ENCODE data around the gene CD37.
"Not testable (repeated sequence)": the region's sequence is repeated elsewhere in the genome, so short reads cannot be mapped to it uniquely, and the experiment has no call there.

The CD37 gene

DNA sequence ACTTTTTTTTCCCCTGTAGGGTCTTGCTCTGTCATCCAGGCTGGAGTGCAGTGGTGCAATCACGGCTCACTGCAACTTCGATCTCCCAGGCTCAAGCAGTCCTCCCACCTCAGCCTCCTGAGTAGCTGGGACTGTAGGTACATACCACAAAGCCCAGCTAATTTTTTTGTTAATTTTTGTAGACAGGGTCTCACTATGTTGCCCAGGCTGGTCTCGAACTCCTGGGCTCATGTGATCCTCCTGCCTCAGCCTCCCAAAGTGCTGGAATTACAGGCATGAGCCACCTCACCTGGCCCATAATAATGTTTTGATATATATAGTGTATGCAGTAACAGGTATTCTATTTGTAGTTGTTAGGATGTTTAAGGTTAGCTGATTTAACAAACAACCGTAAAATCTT lies 4.0 kb upstream of the CD37 start:
- not testable (repeated sequence) for DNase-seq

DNA sequence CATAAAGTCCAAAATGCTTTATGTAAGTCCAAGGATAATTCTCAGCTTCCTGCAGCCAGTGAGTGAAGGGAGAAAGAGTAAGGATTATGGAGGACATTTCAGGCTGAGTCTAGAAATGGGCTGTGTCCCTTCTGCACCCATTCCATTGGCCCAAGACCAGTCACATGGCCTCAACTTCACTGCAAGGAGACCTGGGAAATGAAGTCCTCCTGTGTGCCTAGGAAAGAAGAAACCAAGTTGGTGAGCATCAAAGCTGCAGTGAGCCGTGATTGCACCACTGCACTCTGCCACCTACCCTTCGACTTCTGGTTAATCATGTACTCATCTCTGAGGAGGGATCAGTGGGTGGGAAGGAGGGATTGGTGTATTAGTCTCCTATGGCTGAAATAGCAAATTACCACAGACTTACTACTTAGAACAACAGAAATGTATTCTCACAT lies 3.6 kb upstream of the CD37 start:
- peak in 2 of 3 experiments; percentile 5 to 29 for DNase-seq

DNA sequence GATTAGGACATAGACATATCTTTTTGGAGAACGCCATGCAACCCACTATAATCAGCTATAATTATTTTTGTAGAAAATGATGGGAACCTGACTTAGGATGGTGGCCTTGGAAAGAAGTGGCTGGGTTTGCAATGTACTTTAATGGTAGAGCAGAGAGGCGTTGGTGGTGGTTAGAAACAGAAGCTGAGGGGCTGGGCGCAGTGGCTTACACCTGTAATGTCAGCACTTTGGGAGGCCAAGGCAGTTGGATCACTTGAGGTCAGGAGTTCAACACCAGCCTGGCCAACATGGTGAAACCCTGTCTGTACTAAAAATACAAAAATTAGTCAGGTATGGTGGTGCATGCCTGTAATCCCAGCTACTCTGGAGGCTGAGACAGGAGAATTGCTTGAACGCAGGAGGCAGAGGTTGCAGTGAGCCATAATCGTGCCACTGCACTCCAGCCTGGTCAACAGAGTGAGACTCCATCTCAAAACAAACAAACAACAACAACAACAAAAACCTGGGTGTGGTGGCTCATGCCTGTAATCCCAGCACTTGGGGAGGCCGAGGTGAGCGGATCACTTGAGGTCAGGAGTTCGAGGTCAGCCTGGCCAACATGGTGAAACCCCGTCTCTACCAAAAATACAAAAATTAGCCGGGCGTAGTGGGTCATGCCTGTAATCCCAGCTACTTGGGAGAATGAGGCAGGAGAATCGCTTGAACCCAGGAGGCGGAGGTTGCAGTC lies 2.4 kb upstream of the CD37 start:
- DNase-seq, result not testable (repeated sequence)

DNA sequence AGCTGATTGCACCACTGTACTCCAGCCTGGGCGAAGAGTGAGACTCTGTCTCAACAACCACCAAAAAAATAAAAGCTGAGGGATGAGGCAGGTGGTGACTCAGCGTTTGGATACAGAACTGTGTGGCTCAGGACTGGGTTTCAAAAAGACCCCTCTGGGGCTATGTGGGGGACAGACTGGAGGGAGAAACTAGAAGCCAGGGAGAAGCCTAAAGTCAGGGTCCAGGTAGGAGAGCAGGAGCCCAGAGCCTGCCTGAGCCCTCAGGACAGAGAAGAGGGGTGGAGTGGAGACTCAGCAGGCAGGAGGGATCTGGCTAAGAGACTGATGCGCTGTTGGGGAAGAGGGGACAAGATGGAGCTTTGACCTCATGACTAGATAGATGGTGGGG lies 1.8 kb upstream of the CD37 start:
- DNase-seq, result no peak

DNA sequence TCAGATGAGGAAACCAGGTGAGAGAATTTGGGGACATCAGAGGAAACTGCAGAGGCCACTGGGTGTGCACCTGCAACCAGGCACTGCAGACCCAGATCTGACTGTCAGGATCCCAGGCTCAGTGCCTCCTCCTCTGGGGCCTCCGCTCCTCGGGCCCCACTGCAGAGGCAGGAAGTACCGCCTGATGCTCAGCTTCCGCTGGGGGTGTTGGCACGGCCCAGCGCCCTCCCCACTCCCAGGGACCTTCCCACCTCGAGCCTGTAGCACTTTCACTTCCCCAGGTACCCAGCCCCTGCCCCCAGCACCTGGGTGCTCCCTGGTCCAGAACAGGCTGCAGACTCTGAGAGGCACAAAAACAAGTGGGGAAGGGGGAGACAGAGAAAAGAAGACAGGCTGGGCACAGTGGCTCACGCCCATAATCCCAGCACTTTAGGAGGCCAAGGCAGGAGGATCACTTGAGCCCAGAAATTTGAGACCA lies 1.4 kb upstream of the CD37 start:
- no peak for DNase-seq

DNA sequence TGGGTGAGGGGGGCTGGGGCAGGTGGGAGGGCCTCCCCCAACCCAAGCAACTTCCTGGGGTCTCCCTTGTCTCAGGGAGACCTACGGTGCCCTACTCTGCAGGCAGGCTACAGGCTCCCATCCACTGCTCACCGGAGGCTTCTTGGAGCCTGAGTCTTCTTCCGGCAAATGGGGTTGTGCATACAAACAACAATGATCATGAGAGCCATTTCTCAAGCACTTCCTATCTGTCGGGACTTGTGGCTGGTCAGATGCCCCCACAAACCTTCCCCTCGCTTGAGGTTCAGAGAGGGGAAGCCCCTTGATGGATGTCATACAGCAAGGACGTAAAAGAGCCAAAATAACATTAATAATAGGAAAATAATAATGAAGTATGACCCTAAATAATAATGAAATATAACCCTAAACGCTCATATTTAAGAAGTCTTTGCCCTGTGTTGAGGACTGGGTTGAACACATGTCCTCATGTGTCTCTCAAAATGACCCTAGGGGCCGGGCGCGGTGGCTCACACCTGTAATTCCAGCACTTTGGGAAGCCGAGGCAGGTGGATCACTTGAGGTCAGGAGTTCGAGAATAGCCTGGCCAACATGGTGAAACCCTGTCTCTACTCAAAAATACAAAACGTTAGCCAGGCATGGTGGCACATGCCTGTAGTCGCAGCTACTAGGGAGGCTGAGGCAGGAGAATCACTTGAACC lies 727 bp downstream of the CD37 start:
- no peak for DNase-seq

DNA sequence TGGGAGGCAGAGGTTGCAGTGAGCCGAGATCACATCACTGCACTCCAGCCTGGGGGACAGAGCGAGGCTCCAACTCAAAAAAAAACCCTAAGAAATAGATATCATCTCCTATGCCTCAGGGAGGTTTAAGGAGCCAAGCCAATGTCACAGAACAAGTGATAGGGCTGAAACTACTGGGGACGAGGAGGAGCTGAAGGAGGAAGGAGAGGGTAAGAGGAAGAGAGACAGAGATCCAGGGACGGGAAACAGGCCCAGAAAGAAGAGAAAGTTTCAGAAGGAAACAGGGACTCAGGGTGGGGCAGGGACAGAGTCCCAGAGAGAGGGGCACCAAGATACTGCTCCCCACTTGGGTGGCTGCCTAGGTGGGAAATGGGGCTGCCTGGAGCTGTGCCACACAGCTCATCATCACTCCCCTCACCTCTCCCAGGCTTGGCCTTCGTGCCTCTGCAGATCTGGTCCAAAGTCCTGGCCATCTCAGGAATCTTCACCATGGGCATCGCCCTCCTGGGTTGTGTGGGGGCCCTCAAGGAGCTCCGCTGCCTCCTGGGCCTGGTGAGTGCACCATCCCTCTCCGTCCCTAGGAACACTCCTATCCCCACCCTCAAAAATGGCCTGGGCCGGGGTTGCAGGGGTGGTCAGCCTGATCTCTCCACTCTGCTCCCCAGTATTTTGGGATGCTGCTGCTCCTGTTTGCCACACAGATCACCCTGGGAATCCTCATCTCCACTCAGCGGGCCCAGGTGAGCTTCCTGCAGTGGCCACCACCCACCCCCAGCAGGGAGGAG lies 1.5 kb downstream of the CD37 start:
- no peak for DNase-seq

DNA sequence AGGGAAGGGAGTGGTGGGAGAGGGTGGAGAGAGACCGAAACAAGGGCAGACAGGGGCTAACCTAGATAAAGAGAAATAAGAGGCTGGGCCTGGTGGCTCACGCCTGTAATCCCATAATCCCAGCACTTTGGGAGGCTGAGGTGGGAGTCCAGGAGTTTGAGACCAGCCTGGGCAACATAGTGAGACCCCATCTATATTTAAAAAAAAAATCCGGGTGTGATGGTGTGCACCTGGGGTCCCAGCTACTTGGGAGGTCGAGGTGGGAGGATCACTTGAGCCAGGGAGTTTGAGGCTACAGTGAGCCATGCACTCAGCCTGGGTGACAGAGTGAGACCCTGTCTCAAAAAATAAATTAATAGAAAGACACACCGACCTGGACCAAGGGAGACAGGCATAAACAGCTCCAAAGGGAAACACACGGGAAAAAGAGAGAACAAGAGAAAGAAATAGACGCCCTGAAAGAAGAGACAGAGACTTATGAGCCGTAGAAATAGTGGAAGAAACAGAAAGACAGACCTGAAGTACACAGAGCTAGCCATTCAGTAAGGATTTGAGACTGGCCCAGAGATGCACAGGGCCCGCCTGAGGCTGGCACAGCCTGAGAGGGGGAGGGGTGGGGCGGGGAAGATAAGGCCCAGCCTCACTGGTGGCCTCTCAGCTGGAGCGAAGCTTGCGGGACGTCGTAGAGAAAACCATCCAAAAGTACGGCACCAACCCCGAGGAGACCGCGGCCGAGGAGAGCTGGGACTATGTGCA lies 2.2 kb downstream of the CD37 start:
- no peak for DNase-seq

DNA sequence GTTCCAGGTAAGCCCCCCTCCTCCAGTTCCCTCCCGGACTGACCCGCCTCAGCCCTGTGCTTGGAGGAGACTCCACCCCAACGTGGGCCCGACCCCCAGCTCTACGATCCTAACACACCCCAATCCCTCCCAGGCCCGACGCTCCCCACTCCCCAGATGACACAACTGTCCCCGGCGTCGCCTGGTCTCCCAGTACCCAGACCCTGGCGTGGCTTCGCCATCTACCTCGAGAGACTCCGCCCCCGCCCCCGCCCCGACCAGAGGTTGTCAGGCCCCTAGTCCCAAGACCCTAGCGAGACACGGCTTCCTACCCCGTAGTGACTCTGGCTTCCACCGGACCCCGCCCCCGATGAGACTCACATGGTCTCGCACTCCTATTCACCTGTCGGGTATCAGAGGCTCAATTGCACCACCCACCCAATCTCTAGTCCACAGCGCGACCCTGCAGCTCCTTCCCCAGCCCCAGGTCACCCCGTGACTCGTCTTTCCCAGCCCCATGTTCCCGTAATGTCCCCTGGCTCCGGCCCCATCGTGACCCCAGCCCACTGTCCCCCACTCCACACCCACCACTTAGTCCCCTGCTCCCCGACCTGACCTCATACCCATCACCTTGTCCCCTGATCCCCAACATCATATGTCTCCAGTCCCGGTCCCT lies 2.9 kb downstream of the CD37 start:
- no peak for DNase-seq

DNA sequence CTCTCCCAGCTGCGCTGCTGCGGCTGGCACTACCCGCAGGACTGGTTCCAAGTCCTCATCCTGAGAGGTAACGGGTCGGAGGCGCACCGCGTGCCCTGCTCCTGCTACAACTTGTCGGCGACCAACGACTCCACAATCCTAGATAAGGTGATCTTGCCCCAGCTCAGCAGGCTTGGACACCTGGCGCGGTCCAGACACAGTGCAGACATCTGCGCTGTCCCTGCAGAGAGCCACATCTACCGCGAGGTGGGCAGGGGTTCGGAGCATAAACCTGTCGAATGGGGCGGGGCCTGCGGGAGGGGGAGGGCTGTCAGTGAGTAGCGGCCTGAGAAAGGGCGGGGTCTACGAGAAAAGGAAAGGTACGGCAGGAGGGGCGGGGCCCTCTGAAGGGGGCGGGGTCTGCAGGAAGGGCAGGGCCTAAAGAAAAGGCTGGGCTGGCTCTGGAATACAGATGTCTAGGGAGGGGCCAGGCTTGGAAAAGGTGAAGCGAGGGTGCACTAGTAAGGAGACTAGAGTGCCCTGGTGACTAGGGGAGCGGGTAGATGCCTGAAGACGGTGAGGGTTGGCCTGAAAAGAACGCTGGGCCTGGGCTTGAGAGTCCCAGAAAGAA lies 3.6 kb downstream of the CD37 start:
- DNase-seq, result peak in 1 of 3 experiments; percentile 83

DNA sequence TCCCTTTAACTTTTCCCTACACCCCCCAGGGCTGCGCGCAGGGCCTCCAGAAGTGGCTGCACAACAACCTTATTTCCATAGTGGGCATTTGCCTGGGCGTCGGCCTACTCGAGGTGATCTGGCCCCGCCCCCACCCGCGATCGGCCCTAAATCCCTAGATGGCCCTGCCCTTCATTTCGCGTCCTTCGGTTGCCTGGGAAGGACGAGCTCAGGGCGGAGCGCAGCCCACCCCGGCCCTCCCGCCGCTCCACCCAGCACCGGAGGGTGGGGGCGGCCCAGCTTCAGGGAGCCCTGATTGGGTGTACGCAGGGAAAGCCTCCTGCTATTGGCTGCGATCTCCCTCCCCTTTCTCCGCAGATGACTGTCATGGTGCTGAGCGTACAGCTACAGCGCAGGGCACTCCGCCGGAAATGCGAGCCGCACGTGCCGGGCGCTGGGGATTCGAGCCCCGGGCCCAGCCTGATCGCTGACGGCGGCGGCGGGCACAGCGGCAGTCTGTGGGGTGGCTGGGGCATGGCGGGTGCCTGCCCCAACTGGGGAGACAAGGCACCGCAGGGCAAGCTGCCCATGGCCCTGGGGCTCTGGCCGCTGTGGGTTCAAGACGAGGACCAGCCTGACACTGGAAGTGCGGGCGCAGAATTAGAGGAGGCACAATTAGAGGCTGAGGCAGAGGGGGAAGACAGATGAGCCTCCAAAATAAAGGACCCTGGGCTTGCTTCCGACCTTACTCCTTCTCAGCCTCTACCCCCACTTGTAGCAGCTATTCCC lies 4.3 kb downstream of the CD37 start:
- DNase-seq, result peak in 1 of 3 experiments; percentile 81

DNA sequence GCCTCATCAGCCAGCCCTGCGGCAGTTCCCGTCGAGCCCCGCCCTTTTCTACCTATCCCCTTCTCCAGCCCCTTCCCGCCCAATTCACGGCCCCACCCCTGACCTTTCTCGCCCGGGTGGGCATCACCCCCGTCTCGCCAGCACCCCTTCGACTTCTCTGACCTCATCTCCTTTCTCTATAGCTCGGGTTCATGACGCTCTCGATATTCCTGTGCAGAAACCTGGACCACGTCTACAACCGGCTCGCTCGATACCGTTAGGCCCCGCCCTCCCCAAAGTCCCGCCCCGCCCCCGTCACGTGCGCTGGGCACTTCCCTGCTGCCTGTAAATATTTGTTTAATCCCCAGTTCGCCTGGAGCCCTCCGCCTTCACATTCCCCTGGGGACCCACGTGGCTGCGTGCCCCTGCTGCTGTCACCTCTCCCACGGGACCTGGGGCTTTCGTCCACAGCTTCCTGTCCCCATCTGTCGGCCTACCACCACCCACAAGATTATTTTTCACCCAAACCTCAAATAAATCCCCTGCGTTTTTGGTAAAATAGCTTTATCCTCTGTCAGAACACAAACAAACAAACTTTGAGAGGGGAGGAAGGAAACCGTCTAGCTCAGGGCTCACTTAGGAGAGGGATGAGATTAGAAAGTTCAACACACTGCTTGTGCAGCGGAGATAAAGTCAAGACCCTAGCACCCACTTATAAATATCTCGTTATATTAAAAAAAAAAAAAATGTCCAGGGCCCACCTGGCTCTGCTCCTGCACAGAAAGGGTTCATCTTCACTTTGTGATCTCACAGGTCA lies 5.1 kb downstream of the CD37 start:
- DNase-seq, result peak; percentile 23 to 56 (median 55)

DNA sequence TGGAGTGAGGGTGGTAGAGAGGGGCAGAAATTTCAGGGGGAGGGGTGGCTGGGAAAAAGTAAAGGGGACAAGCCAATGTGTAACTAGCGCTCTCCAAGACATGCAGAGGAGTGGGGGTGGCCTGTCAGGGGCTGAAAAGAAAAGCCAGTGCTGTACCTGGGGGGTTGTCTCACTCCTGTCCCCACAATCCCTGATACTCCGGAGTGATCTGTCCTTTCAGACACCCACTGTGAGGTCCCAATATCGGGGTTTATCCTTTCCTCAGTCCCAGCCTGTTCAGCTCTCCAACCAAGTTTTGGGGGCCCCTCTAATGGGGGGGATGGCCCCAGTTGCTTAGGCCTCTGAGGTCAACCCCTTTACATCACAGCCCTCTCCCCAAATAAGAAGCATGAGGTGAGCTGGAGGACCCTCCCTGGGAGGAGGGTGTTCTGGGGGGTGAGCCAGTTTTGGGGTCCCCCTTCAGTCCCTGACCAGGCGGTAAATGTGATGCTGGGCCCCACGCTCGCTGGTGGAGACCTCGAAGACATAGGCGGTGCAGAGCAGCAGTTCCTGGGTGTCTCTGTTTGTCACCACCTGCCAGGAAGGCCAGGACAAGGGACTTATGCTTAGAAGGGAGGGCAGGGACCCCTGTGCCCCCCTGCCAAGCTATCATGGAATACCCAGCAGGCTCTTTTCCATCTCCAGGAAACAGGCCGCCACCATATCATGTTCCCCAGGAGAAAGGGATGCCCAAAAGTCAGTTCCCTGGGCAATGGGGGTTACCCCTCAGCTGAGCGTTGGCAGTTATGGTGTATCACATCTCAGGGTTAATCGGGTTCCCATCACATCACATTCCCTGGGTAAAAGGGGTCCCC lies 5.9 kb downstream of the CD37 start:
- DNase-seq, result no peak

DNA sequence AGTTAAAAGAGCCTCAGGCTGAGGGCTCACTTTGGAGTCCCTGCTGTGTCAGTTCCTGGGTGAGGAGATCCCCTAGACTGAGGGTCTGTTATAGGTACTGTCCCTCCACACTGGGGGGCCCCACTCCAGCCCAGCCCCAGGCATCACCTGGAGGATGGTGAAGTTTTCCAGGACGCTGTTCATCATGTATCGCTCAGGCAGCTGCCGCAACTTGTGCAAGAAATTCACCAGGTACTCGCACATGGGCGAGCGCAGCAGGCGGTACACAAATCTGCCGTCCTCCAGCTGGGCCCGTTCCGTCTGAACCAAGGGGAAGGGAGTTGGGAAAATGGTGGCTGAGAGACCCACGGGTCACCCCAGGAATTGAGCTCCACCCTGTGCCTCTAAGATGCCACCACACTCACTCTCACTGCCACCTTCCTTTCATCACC lies 7.1 kb downstream of the CD37 start:
- no peak for DNase-seq

DNA sequence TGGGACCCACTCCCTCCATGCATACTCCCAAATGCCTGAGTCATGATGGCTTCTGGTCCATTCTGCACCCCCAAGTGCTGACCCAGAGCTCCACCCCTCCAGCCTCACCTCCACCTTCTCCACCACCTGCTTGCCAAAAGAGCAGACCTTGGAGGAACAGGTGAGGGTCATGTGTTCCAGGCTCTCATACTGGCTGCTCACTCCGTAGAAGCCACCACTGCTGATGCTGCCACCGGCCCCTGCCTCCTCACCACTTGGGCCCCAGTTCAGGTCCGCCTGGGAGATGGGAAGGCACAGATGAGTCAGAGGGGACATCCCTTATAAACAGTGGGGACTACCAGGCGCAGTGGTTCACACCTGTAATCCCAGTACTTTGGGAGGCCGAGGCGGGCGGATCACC lies 7.9 kb downstream of the CD37 start:
- no peak for DNase-seq

DNA sequence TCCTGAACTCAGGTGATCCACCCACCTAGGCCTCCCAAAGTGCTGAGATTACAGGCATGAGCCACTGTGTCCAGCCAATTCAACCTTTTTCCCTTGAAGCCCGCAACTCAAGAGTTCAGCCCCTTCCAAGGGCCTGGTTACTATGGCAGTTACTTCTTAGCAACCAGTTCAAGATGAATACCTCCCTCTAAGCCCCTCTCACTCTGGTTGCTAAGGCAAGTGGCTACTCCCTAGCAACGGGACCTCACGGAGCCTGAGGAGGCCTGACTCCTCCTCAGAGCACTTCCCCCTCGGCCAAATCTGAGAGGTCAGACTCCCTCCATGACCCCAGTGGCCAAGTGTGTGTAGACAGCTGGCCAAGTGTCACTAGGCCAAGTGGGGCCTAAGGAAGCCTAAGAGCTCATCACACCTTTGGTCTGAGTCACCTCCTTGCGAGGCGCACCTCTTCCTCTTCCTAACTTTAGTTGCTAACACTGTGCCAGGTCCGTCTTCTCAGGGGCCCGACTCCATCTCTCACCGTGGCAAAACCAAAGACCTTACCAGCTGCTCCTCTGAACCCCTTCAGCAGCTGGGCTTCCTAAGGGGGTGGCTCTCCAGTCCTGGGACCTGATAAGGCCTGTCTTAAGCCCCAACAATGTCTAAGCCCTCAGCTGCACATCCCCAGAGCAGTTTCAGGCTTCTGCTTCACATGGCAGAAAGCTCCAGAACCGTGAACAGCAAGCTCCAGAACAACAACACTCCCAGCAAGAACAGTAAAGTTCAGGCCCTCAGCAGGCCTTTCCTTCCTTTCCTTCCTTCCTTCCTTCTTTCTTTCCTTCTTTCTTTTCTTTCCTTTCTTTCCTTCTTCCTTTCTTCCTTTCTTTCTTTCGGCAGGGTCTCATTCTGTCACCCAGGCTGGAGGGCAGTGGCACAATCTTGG lies 9.6 kb downstream of the CD37 start:
- peak in 1 of 3 experiments; percentile 32 for DNase-seq

DNA sequence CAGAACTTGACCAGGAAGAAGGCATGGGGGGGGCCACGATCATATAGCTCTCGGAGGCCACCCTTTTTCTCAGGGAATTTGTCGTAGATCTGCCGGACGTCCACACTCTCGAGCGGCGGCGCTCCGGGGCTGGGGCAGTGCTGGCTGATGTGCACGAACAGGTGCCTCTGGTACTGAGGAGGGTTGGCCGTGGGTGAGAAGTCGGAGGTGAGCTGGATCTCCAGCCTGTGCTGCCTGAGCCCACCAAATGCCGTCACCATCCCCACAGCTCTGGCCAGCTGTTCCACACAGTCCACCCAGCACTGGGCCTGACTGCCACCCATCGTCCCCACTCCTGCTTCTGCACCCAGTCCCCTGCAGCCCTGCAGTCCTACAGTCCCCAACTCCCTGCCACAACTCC lies 12.0 kb downstream of the CD37 start:
- DNase-seq, result no peak

DNA sequence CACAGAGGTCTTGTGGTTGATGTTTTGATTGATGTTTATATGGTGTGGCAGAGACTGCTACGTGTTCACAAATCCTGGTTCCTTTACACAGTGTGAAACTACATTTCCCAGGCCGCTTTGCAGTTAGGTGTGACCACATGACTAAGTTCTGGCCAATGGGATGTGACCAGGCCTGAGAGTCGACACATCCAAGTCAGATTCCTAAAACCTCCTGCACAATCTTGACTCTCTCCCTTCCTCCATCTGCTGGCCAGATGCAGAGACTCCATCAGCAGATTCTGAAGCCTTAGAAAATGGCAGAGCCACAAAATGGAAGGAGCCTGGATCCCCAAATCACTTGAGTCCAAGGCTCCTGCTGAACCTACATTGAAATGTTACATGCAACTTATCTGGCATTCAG lies 12.6 kb downstream of the CD37 start:
- peak in 1 of 3 experiments; percentile 32 for DNase-seq
